SH-SY5Y (cell line): ENCODE results near the gene EGFL7.

Source experiments
- GATA2 ChIP-seq: IDR thresholded peaks from 2 replicates; pipeline ENCODE4 v1.6.1; 2011; ENCODE audit warnings: mild to moderate bottlenecking, low read depth, low read length
- GATA3 ChIP-seq: IDR thresholded peaks from 2 replicates; pipeline ENCODE4 v1.6.1; 2011; ENCODE audit warnings: low read depth, mild to moderate bottlenecking, low read length, moderate library complexity

GRCh38 chr9:136650021-136650420 lies 12.7 kb upstream of the EGFL7 start:
- no peak for TF ChIP-seq GATA2
- TF ChIP-seq GATA3 = no peak
